Lung microvascular endothelial cell (primary cell): ENCODE data around the gene MAN2C1. TPM values are rescaled to one million over a fixed set of nuclear protein-coding genes. Genes with fewer than 3 reads are reported as not detected.
"Not testable (repeated sequence)": the region's sequence is repeated elsewhere in the genome, so short reads cannot be mapped to it uniquely, and the experiment has no call there.

Source experiments
- DNase-seq, 2 donors: peaks; one replicate each; pipeline versions ENCODE4 v3.0.0 to v3.0.0-alpha.2; 2010; ENCODE audit warnings: low read depth in 2 of 2
- total RNA-seq: library from RNA; depleted of rRNA; stranded (reverse); fragments of >200 nt; gene quantifications from 2 replicates; pipeline ENCODE4 v1.2.1, GENCODE V29; 2014

Gene MAN2C1
- total RNA-seq, 1 donor from 2014 or later: 140 TPM

GRCh38 chr15:75346796-75347221 lies 21.6 kb downstream of the MAN2C1 start, which contains the start of gene NEIL1:
Gene NEIL1 (plus strand): TSS chr15:75347039. CDS start chr15:75348906, 1,867 bp downstream.
- DNase-seq: peak in 1 of 2 donors; percentile 50

GRCh38 chr15:75343953-75344352 lies 24.5 kb downstream of the MAN2C1 start:
- DNase-seq: peak in 1 of 2 donors; percentile 21

GRCh38 chr15:75342221-75342620 lies 26.2 kb downstream of the MAN2C1 start:
- no peak for DNase-seq

GRCh38 chr15:75339531-75340240 lies 28.7 kb downstream of the MAN2C1 start:
- no peak for DNase-seq

GRCh38 chr15:75338661-75339240 lies 29.7 kb downstream of the MAN2C1 start:
- DNase-seq: no peak

GRCh38 chr15:75335705-75336355 lies 32.6 kb downstream of the MAN2C1 start, which contains the start of gene COMMD4:
Gene COMMD4 (plus strand): TSS chr15:75336063. CDS start chr15:75336090, 27 bp downstream.
- peak; percentile 94 to 95 for DNase-seq

- no peak for DNase-seq
These were observed 33.1 kb downstream of the MAN2C1 start for GRCh38 chr15:75335313-75335704.

GRCh38 chr15:75333654-75334419 lies 34.6 kb downstream of the MAN2C1 start:
- not testable (repeated sequence) for DNase-seq

- not testable (repeated sequence) for DNase-seq
These were observed 36.3 kb downstream of the MAN2C1 start for GRCh38 chr15:75332093-75332492.

GRCh38 chr15:75329571-75329970 lies 38.8 kb downstream of the MAN2C1 start:
- no peak for DNase-seq

- no peak for DNase-seq
These were observed 39.7 kb downstream of the MAN2C1 start for GRCh38 chr15:75328493-75329314.

GRCh38 chr15:75327491-75327890 lies 40.9 kb downstream of the MAN2C1 start:
- no peak for DNase-seq

GRCh38 chr15:75327005-75327404 lies 41.4 kb downstream of the MAN2C1 start:
- no peak for DNase-seq

- DNase-seq: no peak
These were observed 42.5 kb downstream of the MAN2C1 start for GRCh38 chr15:75325922-75326321.

GRCh38 chr15:75321711-75322110 lies 46.7 kb downstream of the MAN2C1 start:
- no peak for DNase-seq

- DNase-seq: not testable (repeated sequence)
These were observed 49.0 kb downstream of the MAN2C1 start for GRCh38 chr15:75319231-75319897.

GRCh38 chr15:75314552-75315290 lies 53.7 kb downstream of the MAN2C1 start:
- DNase-seq: no peak

GRCh38 chr15:75313116-75313845 lies 55.1 kb downstream of the MAN2C1 start:
- DNase-seq: no peak

GRCh38 chr15:75312548-75312947 lies 55.9 kb downstream of the MAN2C1 start:
- DNase-seq: not testable (repeated sequence)
